ENCODE measurements around the gene LCE3E.

GRCh38 chr1:152537496-152537895 lies 29.1 kb downstream of the LCE3E start:
- TF ChIP-seq POLR2A (IDR thresholded peaks at IDR 0.05; ENCODE audit: low read depth, low read length) (no peak), POLR2AphosphoS5 (IDR thresholded peaks at IDR 0.05; ENCODE audit: low read depth, low read length) (no peak), TAF1 (IDR thresholded peaks at IDR 0.05; ENCODE audit: borderline replicate concordance, low read depth, low read length) (no peak)

Measured in GM12892 (cell line).